Mammary epithelial cell (primary cell): ENCODE data around the gene LTBR.

Source experiments
- EZH2 ChIP-seq: IDR thresholded peaks from 2 replicates; pipeline ENCODE4 v1.6.1; 2012; ENCODE audit warnings: low read length, inconsistent platforms, borderline replicate concordance
- TF ChIP-seq, protein P1 (sequence below), 2 donors: IDR thresholded peaks in 1 of 2; conservative IDR thresholded peaks in 1 of 2; 2 replicates each; pipeline ENCODE4 v1.5.1; 2011 to 2012; ENCODE audit warnings: inconsistent platforms in 2 of 2, low read length in 2 of 2, mild to moderate bottlenecking in 2 of 2, control low read depth in 1 of 2, low read depth in 1 of 2; ENCODE audit not compliant: insufficient read depth in 1 of 2; ENCODE audit errors: extremely low read depth in 1 of 2

DNA sequence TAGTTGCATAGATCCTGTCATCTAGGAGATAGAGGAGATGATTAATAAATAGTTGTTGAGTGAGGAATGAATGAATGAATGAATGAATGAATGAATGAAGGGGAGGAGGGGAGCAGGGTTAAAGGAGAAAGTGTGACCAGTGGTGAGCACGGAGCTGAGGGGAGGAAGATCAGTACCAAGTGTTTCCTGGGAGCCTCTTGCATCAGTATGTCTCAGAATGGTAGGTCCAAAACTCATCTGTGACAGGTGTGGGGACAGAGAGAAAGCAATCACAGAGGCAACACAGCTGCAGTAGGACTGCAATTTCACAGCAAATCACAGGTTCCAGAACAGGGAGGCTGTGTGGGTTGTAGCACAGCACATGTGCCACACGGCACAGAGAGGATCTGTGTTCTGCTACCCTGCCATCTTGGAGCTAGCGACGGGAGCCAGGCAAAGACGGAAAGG lies 27.6 kb upstream of the LTBR start:
- TF ChIP-seq, protein P1, sequence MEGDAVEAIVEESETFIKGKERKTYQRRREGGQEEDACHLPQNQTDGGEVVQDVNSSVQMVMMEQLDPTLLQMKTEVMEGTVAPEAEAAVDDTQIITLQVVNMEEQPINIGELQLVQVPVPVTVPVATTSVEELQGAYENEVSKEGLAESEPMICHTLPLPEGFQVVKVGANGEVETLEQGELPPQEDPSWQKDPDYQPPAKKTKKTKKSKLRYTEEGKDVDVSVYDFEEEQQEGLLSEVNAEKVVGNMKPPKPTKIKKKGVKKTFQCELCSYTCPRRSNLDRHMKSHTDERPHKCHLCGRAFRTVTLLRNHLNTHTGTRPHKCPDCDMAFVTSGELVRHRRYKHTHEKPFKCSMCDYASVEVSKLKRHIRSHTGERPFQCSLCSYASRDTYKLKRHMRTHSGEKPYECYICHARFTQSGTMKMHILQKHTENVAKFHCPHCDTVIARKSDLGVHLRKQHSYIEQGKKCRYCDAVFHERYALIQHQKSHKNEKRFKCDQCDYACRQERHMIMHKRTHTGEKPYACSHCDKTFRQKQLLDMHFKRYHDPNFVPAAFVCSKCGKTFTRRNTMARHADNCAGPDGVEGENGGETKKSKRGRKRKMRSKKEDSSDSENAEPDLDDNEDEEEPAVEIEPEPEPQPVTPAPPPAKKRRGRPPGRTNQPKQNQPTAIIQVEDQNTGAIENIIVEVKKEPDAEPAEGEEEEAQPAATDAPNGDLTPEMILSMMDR (conservative IDR thresholded peaks at IDR 0.05 in 1 of 2, IDR thresholded peaks at IDR 0.05 in 1 of 2; ENCODE audit: extremely low read depth in 1 of 2, insufficient read depth in 1 of 2, low read depth in 1 of 2, low read length in 2 of 2) = no peak
- no peak for TF ChIP-seq EZH2
